ENCODE results near the gene USP9Y.

Gene USP9Y

GRCh38 chrY:12808046-12808445 lies 107.0 kb downstream of the USP9Y start:
- no peak for DNase-seq

GRCh38 chrY:12809034-12809433 lies 108.0 kb downstream of the USP9Y start:
- no peak for DNase-seq

- no peak for DNase-seq
Observed at GRCh38 chrY:12823408-12823807, 122.4 kb downstream of the USP9Y start.

GRCh38 chrY:12826791-12827190 lies 125.8 kb downstream of the USP9Y start:
- DNase-seq: no peak

- DNase-seq: no peak
Observed at GRCh38 chrY:12833284-12833683, 132.3 kb downstream of the USP9Y start.

GRCh38 chrY:12837550-12837949 lies 136.5 kb downstream of the USP9Y start:
- no peak for DNase-seq

GRCh38 chrY:12841368-12841767 lies 140.3 kb downstream of the USP9Y start:
- DNase-seq: no peak

- DNase-seq: no peak
Observed at GRCh38 chrY:12846793-12847192, 145.8 kb downstream of the USP9Y start.

- no peak for DNase-seq
Observed at GRCh38 chrY:12855791-12856275, 154.8 kb downstream of the USP9Y start.

GRCh38 chrY:12867960-12868359 lies 166.9 kb downstream of the USP9Y start:
- DNase-seq: no peak

- DNase-seq: no peak
Observed at GRCh38 chrY:12896973-12897372, 195.9 kb downstream of the USP9Y start.

GRCh38 chrY:12898604-12899003 lies 197.6 kb downstream of the USP9Y start:
- DNase-seq: no peak

GRCh38 chrY:12904618-12905516 lies 203.8 kb downstream of the USP9Y start, which contains the start of gene DDX3Y:
TSS of gene DDX3Y (plus strand) at chrY:12904868. CDS start at chrY:12904937, 69 bp downstream.
- no peak for DNase-seq

- no peak for DNase-seq
Observed at GRCh38 chrY:12905517-12905872, 204.5 kb downstream of the USP9Y start.

GRCh38 chrY:12905895-12906294 lies 204.9 kb downstream of the USP9Y start:
- DNase-seq: no peak
